HG03520 (cell line): ENCODE data around the gene GPC3.
"Not testable (repeated sequence)": the region's sequence is repeated elsewhere in the genome, so short reads cannot be mapped to it uniquely, and the experiment has no call there.

Experiments used
- ATAC-seq: cut with Tn5 transposase; IDR thresholded peaks from one replicate; pipeline ENCODE4 v1.9.1; 2021; ENCODE audit warnings: mild to moderate bottlenecking, moderate library complexity; ENCODE audit not compliant: unreplicated experiment

Gene GPC3

GRCh38 chrX:133905305-133905704 lies 80.1 kb downstream of the GPC3 start:
- no peak for ATAC-seq

GRCh38 chrX:133897593-133898163 lies 87.7 kb downstream of the GPC3 start:
- no peak for ATAC-seq

- ATAC-seq, result no peak
Measured at GRCh38 chrX:133892337-133892736, 93.1 kb downstream of the GPC3 start.

GRCh38 chrX:133888984-133889383 lies 96.4 kb downstream of the GPC3 start:
- no peak for ATAC-seq

- not testable (repeated sequence) for ATAC-seq
Measured at GRCh38 chrX:133888084-133888483, 97.3 kb downstream of the GPC3 start.

- no peak for ATAC-seq
Measured at GRCh38 chrX:133884430-133885394, 100.7 kb downstream of the GPC3 start.

- no peak for ATAC-seq
Measured at GRCh38 chrX:133881893-133882292, 103.5 kb downstream of the GPC3 start.

GRCh38 chrX:133881007-133881406 lies 104.4 kb downstream of the GPC3 start:
- ATAC-seq, result no peak

GRCh38 chrX:133880032-133880443 lies 105.4 kb downstream of the GPC3 start:
- ATAC-seq, result no peak

GRCh38 chrX:133878710-133879109 lies 106.7 kb downstream of the GPC3 start:
- ATAC-seq, result no peak

- ATAC-seq, result no peak
Measured at GRCh38 chrX:133876646-133877045, 108.7 kb downstream of the GPC3 start.

- ATAC-seq, result no peak
Measured at GRCh38 chrX:133869270-133869669, 116.1 kb downstream of the GPC3 start.

GRCh38 chrX:133868682-133869081 lies 116.7 kb downstream of the GPC3 start:
- ATAC-seq, result no peak

GRCh38 chrX:133868250-133868649 lies 117.1 kb downstream of the GPC3 start:
- no peak for ATAC-seq

- ATAC-seq, result no peak
Measured at GRCh38 chrX:133865761-133866471, 119.5 kb downstream of the GPC3 start.

GRCh38 chrX:133864236-133864635 lies 121.2 kb downstream of the GPC3 start:
- no peak for ATAC-seq

GRCh38 chrX:133859860-133860259 lies 125.5 kb downstream of the GPC3 start:
- no peak for ATAC-seq

GRCh38 chrX:133859336-133859735 lies 126.1 kb downstream of the GPC3 start:
- ATAC-seq, result no peak

- no peak for ATAC-seq
Measured at GRCh38 chrX:133857640-133858269, 127.6 kb downstream of the GPC3 start.

GRCh38 chrX:133856819-133857218 lies 128.6 kb downstream of the GPC3 start:
- ATAC-seq, result no peak

- no peak for ATAC-seq
Measured at GRCh38 chrX:133854290-133854689, 131.1 kb downstream of the GPC3 start.
